Liver (tissue), 9 donors: ENCODE results near the gene PLK2. TPM values are rescaled to one million over a fixed set of nuclear protein-coding genes. Genes with fewer than 3 reads are reported as not detected.

Experiments used
- DNase-seq: peaks from one replicate; pipeline ENCODE4 v3.0.0-alpha.2; 2017; ENCODE audit warnings: low spot score
- H3K27ac ChIP-seq, 2 donors: one replicate each; pipeline ENCODE4 v1.7.0; 2013; ENCODE audit warnings: inconsistent platforms in 2 of 2, low read length in 2 of 2, control low read depth in 1 of 2, low read depth in 1 of 2, mild to moderate bottlenecking in 1 of 2
- H3K27me3 ChIP-seq, 4 donors: one replicate each; pipeline versions ENCODE4 v1.6.1 to v1.7.0; 2013; ENCODE audit warnings: low read length in 3 of 4, inconsistent platforms in 1 of 4, mild to moderate bottlenecking in 1 of 4, moderate library complexity in 1 of 4; ENCODE audit not compliant: control insufficient read depth in 4 of 4, insufficient read depth in 4 of 4
- H3K36me3 ChIP-seq, 4 donors: one replicate each; pipeline versions ENCODE4 v1.6.1 to v1.7.0; 2013; ENCODE audit warnings: low read length in 3 of 4, mild to moderate bottlenecking in 3 of 4, low read depth in 1 of 4, moderate library complexity in 1 of 4; ENCODE audit not compliant: control insufficient read depth in 4 of 4, insufficient read depth in 3 of 4
- H3K4me1 ChIP-seq, 4 donors: one replicate each; pipeline versions ENCODE4 v1.6.1 to v1.7.0; 2013; ENCODE audit warnings: low read length in 3 of 4, mild to moderate bottlenecking in 3 of 4, moderate library complexity in 1 of 4; ENCODE audit not compliant: control insufficient read depth in 4 of 4, insufficient read depth in 4 of 4
- H3K4me3 ChIP-seq, 3 donors: one replicate each; pipeline versions ENCODE4 v1.6.1 to v1.7.0; 2013; ENCODE audit warnings: low read length in 3 of 3, control low read depth in 1 of 3, low read depth in 1 of 3, mild to moderate bottlenecking in 1 of 3
- H3K9ac ChIP-seq, 2 donors: one replicate each; pipeline ENCODE4 v1.7.0; 2013; ENCODE audit warnings: low read length in 2 of 2, mild to moderate bottlenecking in 2 of 2, moderate library complexity in 2 of 2, control low read depth in 1 of 2, low read depth in 1 of 2
- H3K9me3 ChIP-seq, 4 donors: one replicate each; pipeline versions ENCODE4 v1.6.1 to v1.7.0; 2013; ENCODE audit warnings: low read length in 3 of 4; ENCODE audit not compliant: control insufficient read depth in 4 of 4
- ATF3 ChIP-seq: IDR thresholded peaks from 2 replicates; pipeline ENCODE4 v1.6.1; 2016; ENCODE audit warnings: antibody characterized with exemption
- CTCF ChIP-seq: fragments of 150-350 bp; IDR thresholded peaks from 2 replicates; pipeline ENCODE4 v1.5.1; 2017; ENCODE audit warnings: improper control_type of control experiment, low read depth, low read length; ENCODE audit not compliant: missing input control
- EGR1 ChIP-seq, 2 donors: IDR thresholded peaks; 2 replicates each; pipeline ENCODE4 v1.6.1; 2016 to 2018; ENCODE audit warnings: antibody characterized with exemption in 2 of 2, low read depth in 2 of 2
- FOXA2 ChIP-seq: IDR thresholded peaks from 2 replicates; pipeline ENCODE4 v1.6.1; 2016; ENCODE audit warnings: antibody characterized with exemption
- GABPA ChIP-seq, 2 donors: IDR thresholded peaks in 1 of 2; conservative IDR thresholded peaks in 1 of 2; 2 replicates each; pipeline ENCODE4 v1.6.1; 2016; ENCODE audit warnings: antibody characterized with exemption in 2 of 2, mild to moderate bottlenecking in 1 of 2, moderate library complexity in 1 of 2
- HNF4A ChIP-seq, 2 donors: conservative IDR thresholded peaks; 2 replicates each; pipeline ENCODE4 v1.6.1; 2016; ENCODE audit warnings: antibody characterized with exemption in 2 of 2, mild to moderate bottlenecking in 2 of 2
- HNF4G ChIP-seq: IDR thresholded peaks from 2 replicates; pipeline ENCODE4 v1.6.1; 2016; ENCODE audit warnings: antibody characterized with exemption
- JUND ChIP-seq, 2 donors: IDR thresholded peaks; 2 replicates each; pipeline ENCODE4 v1.6.1; 2016; ENCODE audit warnings: antibody characterized with exemption in 2 of 2
- MAX ChIP-seq: IDR thresholded peaks from 2 replicates; pipeline ENCODE4 v1.6.1; 2016; ENCODE audit warnings: antibody characterized with exemption
- NR2F2 ChIP-seq: IDR thresholded peaks from 2 replicates; pipeline ENCODE4 v1.6.1; 2016; ENCODE audit warnings: antibody characterized with exemption
- RAD21 ChIP-seq, 2 donors: IDR thresholded peaks; 2 replicates each; pipeline ENCODE4 v1.6.1; 2016; ENCODE audit warnings: antibody characterized with exemption in 2 of 2, mild to moderate bottlenecking in 2 of 2
- RXRA ChIP-seq, 2 donors: IDR thresholded peaks; 2 replicates each; pipeline ENCODE4 v1.6.1; 2017 to 2018; ENCODE audit warnings: antibody characterized with exemption in 2 of 2, mild to moderate bottlenecking in 1 of 2
- TAF1 ChIP-seq: conservative IDR thresholded peaks from 2 replicates; pipeline ENCODE4 v1.6.1; 2016; ENCODE audit warnings: antibody characterized with exemption, mild to moderate bottlenecking
- YY1 ChIP-seq: IDR thresholded peaks from 2 replicates; pipeline ENCODE4 v1.6.1; 2016; ENCODE audit warnings: antibody characterized with exemption, mild to moderate bottlenecking
- ZBTB33 ChIP-seq: IDR thresholded peaks from 2 replicates; pipeline ENCODE4 v1.6.1; 2016; ENCODE audit warnings: antibody characterized with exemption
- WGBS: extraction: QIAGEN DNeasy Blood & Tissue Kit; methylation state at CpG from one replicate; pipeline ENCODE4 v1.1.7; 2013; 5-methylcytosine and 5-hydroxymethylcytosine counted together
- polyA plus RNA-seq, 2 donors: library from polyadenylated mRNA; stranded (reverse) in 1 of 2; unstranded in 1 of 2; fragments of 200-250 nt in 1 of 2; fragments of >200 nt in 1 of 2; fragmentation: Nextera tagmentation in 1 of 2; extraction: Ambion mirVana in 1 of 2; gene quantifications; one replicate each; pipeline versions ENCODE4 v1.2.1 to v1.2.3, GENCODE V29; 2013 to 2015
- total RNA-seq, 2 donors: library from RNA; depleted of rRNA; stranded (reverse); fragments of >200 nt; gene quantifications; one replicate each; pipeline ENCODE4 v1.2.3, GENCODE V29; 2014
- donor health status: healthy.
- donor health status: healthy.
- donor health status: healthy.
- donor health status: healthy.
- donor health status: healthy.

The PLK2 gene
- total and polyA plus RNA-seq, 4 donors, result 5.9 to 39.5 (median 22.3) TPM

- no peak for TF ChIP-seq CTCF
- no peak for TF ChIP-seq HNF4G
- TF ChIP-seq HNF4A (conservative IDR thresholded peaks at IDR 0.05), result no peak
- TF ChIP-seq ATF3, result no peak
- TF ChIP-seq EGR1 (IDR thresholded peaks at IDR 0.05; ENCODE audit: low read depth in 2 of 2), result no peak
- no peak for TF ChIP-seq MAX
- no peak for TF ChIP-seq YY1
Measured at GRCh38 chr5:58440901-58441460, 18.9 kb downstream of the PLK2 start (continued).

- no peak overlapping the region for H3K27ac ChIP-seq
- H3K9ac ChIP-seq, result no peak overlapping the region
- no peak for TF ChIP-seq GABPA (IDR thresholded peaks at IDR 0.05 in 1 of 2, conservative IDR thresholded peaks at IDR 0.05 in 1 of 2)
- no peak for TF ChIP-seq TAF1
- no peak for TF ChIP-seq HNF4A (conservative IDR thresholded peaks at IDR 0.05)
- TF ChIP-seq CTCF, result no peak
- TF ChIP-seq RAD21 (IDR thresholded peaks at IDR 0.05), result no peak
- TF ChIP-seq ATF3, result no peak
- no peak for TF ChIP-seq EGR1 (IDR thresholded peaks at IDR 0.05; ENCODE audit: low read depth in 2 of 2)
- TF ChIP-seq NR2F2, result no peak
- no peak for TF ChIP-seq ZBTB33
- no peak for TF ChIP-seq HNF4G
- no peak for TF ChIP-seq RXRA (IDR thresholded peaks at IDR 0.05)
- TF ChIP-seq FOXA2, result no peak
- TF ChIP-seq JUND (IDR thresholded peaks at IDR 0.05), result no peak
- no peak for TF ChIP-seq MAX
- H3K4me3 ChIP-seq, result no peak overlapping the region
- peaks cover 0 to 5% (median 0%) of the 10 kb centered on the region in 4 donors for H3K9me3 ChIP-seq
- DNase-seq, result no peak
- WGBS, result 86% methylated on average over 5 of the region's 5 CpGs
- no peaks in the 10 kb centered on the region for H3K36me3 ChIP-seq
- no peaks in the 10 kb centered on the region for H3K27me3 ChIP-seq
- H3K4me1 ChIP-seq, result no peaks in the 10 kb centered on the region
Measured at GRCh38 chr5:58439094-58439644, 20.7 kb downstream of the PLK2 start.
